COLO668 (cell line): ENCODE data around the gene ITIH2.
"Not testable (repeated sequence)": the region's sequence is repeated elsewhere in the genome, so short reads cannot be mapped to it uniquely, and the experiment has no call there.

ENCODE experiments used
- DNase-seq: peaks from one replicate; lab custom pipeline; 2025; ENCODE audit not compliant: unreplicated experiment; lab: John Stamatoyannopoulos, UW

The ITIH2 gene

GRCh38 chr10:7692368-7692767 is 10.7 kb upstream of the ITIH2 start:
- DNase-seq: not testable (repeated sequence)

- not testable (repeated sequence) for DNase-seq
These were observed 9.9 kb upstream of the ITIH2 start for GRCh38 chr10:7693194-7693593.

GRCh38 chr10:7696545-7696944 is 6.6 kb upstream of the ITIH2 start:
- no peak for DNase-seq

GRCh38 chr10:7697426-7697825 is 5.7 kb upstream of the ITIH2 start:
- no peak for DNase-seq

- DNase-seq: no peak
These were observed 2.5 kb upstream of the ITIH2 start for GRCh38 chr10:7700577-7701125.

- no peak for DNase-seq
These were observed 1.9 kb upstream of the ITIH2 start for GRCh38 chr10:7701158-7701742.

- DNase-seq: no peak
These were observed 766 bp upstream of the ITIH2 start for GRCh38 chr10:7702288-7702812.

GRCh38 chr10:7704071-7705016 is 1.2 kb downstream of the ITIH2 start:
- DNase-seq: no peak

GRCh38 chr10:7705341-7705740 is 2.2 kb downstream of the ITIH2 start:
- DNase-seq: no peak

- no peak for DNase-seq
These were observed 3.5 kb downstream of the ITIH2 start for GRCh38 chr10:7706534-7707073.

GRCh38 chr10:7707102-7707501 is 4.0 kb downstream of the ITIH2 start:
- no peak for DNase-seq

GRCh38 chr10:7707858-7708622 is 4.9 kb downstream of the ITIH2 start:
- DNase-seq: no peak

GRCh38 chr10:7708832-7709231 is 5.7 kb downstream of the ITIH2 start:
- no peak for DNase-seq

- no peak for DNase-seq
These were observed 7.3 kb downstream of the ITIH2 start for GRCh38 chr10:7710446-7710845.

GRCh38 chr10:7711075-7711474 is 8.0 kb downstream of the ITIH2 start:
- not testable (repeated sequence) for DNase-seq

GRCh38 chr10:7715515-7715914 is 12.4 kb downstream of the ITIH2 start:
- no peak for DNase-seq

GRCh38 chr10:7717767-7718166 is 14.7 kb downstream of the ITIH2 start:
- DNase-seq: no peak

- no peak for DNase-seq
These were observed 15.6 kb downstream of the ITIH2 start for GRCh38 chr10:7718685-7719084.

- DNase-seq: no peak
These were observed 17.4 kb downstream of the ITIH2 start for GRCh38 chr10:7720478-7720877.

GRCh38 chr10:7722927-7723529 is 19.9 kb downstream of the ITIH2 start:
- no peak for DNase-seq
